Stimulated activated CD8-positive, alpha-beta memory T cell treated with anti-CD3 and anti-CD28 coated beads, Interleukin-2, amount 100 ng/mL, for 48 hours (primary cell): ENCODE results near the gene SGCE.

Experiments
- DNase-seq, 2 donors: peaks; one replicate each; pipeline ENCODE4 v3.0.0-alpha.2; 2020; ENCODE audit warnings: low read depth in 2 of 2

SGCE gene

DNA sequence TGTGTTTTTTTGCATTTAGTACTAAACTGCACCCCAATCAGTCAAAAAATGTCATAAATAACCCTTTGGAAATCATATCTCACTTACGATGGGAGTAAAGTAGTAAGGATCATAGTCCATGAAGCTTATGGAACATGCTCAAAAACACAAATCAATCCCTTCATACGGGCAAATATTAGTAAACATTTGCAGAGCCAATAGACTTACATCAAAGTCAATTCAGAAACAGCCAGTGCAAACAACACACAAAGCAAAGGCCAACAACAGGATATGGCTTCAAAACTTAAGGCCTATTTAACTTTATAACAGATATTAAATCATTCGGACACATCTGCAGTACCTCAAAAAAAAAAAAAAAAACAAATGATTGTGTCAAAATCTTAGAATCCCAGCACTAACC lies 32.1 kb downstream of the SGCE start:
- DNase-seq: no peak

DNA sequence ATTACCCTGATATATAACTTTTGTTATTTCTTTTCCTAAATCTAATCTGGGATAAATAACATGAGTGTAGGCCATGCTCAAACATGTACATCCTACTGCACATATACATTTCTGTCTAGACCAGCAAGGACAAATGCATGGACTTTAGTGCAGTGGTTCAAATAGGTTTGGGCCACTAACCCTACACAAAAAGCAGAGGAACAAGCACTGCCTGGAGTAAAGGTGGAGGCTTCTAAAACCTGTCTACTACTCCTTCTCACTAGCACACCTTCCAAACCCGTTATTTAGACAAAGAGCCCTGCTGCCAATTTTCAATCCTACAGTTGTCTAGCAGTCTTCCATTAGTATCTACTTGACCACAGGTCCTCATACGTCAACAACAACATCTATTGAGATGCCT lies 34.8 kb downstream of the SGCE start:
- no peak for DNase-seq

DNA sequence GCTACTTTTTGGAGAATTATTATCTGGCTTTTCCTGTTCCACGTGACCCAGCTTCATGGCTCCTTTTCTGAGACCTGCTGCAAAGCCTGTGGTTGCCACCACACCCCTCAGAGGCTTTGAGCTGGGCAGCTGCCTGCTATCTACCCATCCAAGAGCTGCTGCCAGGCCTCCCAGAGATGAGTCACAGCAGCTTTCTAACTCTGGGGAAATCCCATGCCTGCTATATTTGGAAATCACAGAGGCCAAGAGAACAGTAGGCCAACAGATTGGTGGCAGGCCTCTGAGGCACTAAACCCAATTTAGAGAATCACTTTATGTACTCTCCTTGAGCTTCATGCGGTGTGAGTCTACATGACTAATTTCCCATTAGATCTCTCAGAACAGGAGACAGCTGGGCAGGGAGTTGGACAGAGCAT lies 35.2 kb downstream of the SGCE start:
- DNase-seq: peak; percentile 37 to 43

DNA sequence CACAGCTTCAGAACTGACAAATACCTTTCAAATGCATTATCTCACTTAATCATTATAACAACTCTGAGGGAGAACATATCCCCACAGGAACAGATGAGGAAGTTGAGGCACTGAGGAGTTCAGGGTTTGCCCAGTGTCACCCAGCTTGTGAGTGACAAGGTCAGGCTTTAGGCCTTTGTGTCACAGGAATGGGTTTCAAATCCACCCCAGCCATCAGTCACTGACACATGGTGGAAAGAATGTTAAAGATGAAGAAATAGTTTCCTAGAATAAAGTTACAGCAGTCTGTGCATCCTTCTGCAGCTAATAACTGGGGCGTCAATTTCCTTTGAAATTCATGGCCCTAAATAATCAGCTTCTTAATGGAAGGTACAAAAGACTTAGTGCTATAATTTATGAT lies 37.8 kb downstream of the SGCE start:
- no peak for DNase-seq

DNA sequence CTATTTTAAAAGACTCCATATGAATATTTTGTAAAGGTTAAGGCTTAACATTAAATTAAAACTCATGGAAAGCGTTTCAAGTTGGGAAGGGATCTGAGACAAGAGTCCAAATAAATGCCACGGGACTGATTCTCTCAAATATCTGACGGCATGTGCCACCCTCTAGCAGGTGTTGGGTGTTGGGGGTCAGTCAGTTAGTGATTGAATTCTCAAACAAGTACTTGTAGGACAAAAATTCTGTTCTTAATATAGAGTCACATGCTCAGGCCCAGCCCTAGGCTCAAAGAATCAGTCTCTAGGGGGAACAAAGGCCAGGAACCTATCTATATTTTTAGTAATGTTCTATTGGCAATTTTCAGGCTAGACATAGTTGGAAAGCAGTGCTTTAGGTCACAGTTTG lies 39.1 kb downstream of the SGCE start:
- no peak for DNase-seq

DNA sequence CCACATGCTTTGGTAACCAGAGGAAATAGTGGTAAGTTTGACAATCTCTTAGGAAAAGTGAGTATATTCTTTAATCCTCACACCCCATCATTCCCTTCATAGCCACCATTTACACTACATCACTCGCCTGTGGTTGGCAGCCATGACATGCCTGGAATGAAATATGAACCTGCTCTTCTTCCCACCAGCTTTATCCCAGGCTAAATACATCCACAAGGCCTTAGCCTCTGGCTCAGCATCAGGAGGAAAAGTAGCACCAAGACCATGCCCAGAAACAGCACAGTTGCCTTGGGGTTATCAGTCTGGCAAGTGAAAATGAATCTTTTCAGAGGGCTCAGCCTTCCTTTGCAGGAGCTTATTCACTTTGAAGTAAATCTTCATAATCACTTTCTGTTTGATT lies 40.3 kb downstream of the SGCE start:
- no peak for DNase-seq

DNA sequence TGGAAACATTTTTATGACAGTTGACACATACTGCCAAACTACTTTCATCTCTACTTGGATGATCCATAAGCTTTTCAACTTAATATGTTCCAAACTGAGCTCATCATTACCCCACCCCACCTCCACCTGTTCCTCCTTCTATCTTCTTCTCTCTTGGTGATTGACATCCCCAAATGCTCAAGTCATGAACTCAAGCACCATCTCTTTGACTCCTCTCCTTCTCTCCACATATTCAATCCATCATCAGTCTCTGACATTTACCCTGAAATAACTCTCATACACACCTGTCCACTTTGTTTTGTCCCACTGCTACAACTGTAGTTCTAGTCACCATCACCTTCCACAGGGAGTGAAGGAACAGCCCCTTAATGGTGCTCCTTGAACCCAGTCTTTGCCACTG lies 43.3 kb downstream of the SGCE start:
- DNase-seq: no peak

DNA sequence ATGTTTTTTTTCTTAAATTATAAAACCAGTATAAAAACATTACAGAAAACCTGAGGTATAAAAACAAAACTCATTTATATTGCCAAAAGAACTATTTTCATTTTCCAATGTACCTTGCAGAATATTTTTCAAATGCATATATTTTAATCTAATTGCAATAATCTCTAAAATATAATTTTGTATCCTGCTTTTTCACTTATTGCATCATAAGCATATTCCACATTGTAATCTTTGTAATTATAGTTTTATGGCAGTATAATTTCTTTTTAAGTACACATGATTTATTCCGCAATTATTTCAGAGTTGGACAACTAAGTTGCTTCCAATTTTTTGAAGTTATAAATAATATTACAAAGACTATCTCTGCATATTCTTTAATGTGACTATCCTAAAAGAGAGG lies 43.7 kb downstream of the SGCE start:
- no peak for DNase-seq

DNA sequence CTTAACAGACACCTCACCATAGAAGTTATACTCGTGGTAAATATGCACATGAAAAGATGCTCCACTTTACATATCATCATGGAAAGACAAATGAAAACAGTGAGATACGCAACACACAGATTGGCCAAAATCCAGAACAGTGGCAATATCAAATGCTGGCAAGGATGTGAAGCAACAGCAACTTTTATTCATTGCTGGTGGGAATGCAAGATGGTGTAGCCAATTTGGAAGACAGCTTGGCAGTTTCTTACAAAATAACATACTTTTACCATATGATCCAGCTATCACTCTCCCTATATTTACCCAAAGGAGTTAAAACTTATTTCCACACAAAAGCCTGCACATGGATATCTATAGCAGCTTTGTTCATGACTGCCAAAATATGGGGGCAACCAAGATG lies 46.4 kb downstream of the SGCE start:
- no peak for DNase-seq

DNA sequence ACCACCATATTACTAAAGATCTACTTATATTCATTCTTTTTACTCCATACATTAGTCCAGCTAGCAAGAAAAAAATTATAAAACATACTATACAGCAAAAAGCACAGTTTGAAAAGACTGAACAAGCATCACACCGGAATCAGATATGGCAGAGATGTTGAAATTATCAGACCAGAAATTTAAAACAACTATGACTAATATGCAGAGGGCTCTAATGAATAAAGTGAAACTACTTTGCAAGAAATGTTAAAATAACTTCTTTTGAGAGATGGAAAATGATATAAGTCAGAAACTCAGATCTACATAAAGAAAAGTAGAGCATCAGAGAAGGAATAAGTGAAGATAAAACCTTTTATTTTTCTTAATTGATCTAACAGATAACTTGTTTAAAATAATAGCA lies 50.9 kb downstream of the SGCE start:
- DNase-seq: no peak

DNA sequence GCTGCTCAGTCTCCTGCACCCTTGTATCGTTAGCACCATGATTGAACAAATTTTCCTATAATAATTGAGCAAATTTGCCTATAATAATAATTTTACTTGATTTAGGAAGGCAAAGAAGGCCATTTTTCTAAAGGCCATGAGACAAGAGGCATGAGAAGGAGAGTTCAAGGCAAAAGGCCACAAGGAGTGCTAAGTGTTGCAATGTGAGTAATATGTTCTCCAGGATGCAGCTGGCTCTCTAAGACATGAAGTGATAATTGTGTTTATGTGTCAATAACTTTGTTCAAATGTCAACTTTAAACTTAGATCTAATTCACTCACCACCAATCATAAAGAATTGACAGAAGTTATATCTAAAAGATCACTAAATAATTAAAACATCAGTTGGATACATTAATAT lies 53.8 kb downstream of the SGCE start:
- DNase-seq: no peak

DNA sequence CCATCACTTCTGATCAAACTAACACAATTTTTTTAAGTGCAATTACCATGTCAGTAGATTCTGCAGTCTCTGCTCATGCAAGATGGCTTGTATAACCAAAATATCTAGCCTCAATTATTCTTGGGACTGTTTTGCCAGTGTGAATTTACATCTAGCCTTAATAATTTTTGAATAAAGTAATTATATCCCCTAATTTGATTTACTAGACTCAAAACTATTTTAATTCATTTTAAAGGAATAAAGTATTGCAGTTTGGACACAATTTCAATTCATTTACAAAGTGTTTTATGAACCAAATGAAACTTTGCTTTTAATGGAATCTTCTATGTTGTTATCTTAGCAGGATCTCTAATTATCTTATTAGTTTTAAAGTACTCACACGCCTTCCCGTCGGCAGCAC lies 55.7 kb downstream of the SGCE start:
- no peak for DNase-seq

DNA sequence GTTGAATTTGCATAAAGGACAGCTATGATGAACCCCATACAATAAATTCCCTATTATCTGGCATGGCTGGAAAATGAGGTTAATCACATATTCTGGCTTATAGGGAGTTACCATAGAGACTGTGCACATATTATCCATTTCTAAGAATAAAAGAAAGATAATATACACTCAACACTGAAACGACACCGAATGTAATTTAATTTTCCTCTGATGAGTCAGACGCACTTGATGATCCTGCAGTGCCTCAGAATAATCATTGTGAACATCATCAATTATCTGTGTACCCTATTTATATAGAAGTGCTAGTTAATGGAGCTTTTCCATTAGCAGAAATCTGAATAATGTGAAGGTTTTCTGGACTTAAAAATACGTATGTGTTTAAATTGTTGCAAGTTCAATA lies 60.2 kb downstream of the SGCE start:
- no peak for DNase-seq

DNA sequence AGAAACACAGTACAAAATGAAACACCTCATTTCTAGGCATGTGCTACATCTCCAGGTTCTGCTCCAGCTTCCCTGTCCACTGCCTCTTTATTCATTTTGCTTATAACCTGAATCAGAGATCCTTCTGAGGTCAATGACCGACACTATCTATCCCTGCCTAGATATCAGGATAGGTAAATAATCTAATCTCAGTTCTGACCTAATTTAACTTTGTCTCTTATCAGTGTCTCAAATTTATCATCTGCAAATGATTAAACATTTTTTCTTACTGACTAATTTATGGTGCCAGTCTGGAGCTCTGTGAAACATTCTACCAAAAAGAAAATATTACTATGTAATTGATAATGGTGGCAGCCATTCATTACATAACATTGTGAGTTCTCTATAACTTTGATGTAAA lies 61.1 kb downstream of the SGCE start:
- no peak for DNase-seq

DNA sequence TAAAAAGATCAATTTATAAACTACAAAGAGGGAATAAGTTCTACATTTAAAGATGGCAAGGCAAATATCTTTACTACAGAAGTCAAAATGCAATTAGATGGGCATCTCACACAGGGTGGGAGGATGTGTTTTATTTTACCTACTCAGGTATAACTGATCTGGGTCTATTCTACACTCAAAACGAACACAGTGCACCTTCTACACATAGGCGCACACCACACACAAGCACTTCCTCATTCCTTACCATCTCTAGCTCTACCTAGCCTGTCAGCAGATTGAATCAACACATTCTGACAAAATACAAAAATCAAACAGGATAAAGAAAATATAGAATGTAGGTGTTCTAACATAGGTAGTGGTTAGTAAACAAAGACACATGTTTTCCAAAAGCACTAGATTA lies 64.8 kb downstream of the SGCE start:
- DNase-seq: no peak

DNA sequence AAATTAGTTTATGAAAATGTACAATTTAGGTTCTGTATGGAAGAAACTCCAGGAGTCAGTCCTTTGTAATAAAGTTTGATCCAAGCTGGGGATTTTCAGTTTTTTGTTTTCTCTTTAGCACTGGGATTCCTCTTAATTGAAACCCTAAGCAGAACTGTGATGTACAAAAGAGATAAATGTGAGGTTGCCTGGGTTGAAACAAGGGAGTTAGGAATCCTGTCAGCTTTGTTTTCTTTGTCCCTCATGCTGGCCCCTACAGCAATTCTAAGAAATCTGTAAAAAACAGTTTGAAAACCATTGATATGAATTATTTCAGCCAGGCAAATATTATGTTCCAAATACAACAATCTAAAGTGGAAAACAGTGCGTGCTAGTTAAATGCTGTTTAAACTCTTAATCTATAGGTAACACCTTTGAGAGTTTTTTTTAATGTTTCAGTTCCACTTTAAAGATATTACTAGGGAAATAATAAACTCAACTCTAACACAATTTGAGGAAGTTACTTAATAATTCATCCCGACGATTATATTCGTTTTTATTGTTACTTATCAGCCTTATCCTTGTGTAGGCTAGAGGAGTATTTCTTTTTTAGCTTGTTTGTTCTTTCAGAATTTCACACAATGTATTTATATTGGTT lies 65.3 kb downstream of the SGCE start:
- no peak for DNase-seq

DNA sequence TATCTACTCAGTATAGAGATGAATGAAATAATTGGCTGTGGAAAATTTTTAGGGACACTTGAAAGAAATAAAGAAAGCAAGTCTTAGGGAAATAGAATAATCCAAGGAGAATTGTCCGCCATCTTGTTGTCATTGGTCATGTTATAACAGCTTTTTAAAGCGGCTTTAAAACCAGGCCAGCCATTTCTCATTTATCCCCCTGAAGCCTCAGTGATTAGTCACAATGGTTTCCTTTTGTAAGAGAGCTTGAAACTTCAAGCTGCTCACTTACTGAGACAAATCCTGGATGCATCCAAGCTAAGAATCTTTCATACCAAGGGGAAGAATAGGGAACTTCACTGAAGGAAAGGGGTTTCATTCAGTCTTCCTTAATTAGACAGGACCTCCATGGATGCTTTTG lies 67.9 kb downstream of the SGCE start:
- DNase-seq: no peak

DNA sequence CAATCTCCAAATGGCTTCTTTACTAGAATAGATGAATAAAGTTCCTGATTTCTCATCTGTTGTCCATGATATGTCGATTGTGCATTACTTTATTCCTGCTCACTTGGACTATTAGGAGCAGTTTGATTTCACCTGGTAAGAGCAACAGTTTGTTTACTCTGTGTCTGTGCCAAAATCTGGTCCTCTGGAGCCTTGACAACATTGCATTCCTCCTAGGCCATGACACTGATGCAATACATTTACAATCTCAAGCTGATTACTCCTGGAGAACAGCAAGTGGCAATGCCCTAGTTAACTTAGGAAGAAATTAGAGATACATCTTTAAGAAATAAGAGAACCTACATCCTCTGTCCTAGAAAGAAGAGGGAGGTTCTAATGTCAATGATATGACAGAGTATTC lies 71.8 kb downstream of the SGCE start:
- no peak for DNase-seq

DNA sequence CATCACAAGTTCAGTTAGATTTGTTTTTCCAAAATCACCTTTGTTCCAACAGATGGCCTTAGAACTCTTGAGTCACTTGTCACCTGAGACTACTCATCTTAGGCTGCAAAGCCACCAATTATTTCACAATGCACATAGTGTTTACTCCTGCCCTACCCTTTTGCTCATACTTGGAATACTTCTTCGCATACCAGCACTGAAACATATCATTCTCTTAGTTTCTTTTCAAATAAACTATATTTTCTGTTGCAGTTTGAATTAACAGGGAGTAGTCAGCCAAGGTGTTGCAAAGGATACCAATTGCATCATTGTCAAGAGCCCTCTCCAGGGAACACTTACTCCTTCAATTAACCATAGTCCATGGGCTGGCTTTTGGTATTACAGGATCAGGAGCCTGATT lies 75.3 kb downstream of the SGCE start:
- no peak for DNase-seq

DNA sequence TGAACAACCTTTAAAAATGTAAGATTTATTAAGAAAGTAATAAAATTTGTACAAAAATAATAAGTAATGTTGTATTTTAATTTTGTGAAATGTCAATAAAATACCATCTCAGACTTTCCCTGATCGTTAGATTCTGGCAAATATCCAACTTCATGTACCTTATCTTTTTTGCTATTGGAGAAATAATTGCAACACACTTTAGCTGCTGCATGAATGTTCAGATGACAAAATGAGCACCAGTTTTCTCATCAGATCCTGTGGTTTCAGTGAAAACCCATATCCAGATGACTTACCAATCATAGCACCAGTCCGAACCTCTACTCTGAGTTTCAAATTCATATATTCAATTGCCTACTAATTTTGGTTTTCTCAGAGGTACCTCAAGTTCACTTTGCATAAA lies 76.5 kb downstream of the SGCE start:
- no peak for DNase-seq

DNA sequence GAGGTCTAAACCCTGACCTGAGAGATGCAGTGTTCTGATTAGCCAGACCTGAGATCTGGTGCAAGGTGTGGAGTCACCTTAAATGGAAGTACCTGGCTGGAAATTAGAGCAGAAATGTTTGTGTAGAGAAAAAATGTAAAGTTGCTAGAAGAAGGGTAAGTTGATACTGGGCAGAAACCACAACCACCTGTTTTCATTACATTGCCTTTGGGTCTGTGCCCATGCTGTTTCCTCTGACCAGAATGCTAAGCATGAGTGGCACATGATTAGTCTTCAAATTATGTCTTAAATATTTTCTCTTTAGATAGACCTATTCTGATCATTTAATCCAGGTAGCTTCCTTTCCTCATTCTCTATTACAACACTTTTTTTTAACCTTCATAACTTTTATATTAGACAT lies 77.3 kb downstream of the SGCE start:
- DNase-seq: no peak

DNA sequence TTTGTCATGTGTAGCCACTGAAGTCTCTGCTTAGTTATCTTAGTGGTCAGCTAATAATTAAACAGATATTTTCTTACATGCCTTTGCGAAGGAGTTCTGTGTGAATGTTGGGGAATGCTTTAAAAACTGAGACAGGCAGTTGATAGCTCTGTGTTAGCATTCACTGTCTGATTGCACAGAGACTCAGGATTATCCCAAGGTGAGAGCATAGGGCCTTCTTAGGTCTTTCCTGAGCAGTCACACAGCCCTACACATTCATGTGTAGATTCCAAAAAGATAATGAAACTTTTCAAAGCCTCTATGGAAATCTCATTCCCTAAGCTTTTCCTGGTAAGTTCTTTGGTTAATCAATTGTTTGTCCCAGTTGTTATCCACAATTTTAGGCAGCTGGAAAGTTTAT lies 78.6 kb downstream of the SGCE start:
- no peak for DNase-seq

DNA sequence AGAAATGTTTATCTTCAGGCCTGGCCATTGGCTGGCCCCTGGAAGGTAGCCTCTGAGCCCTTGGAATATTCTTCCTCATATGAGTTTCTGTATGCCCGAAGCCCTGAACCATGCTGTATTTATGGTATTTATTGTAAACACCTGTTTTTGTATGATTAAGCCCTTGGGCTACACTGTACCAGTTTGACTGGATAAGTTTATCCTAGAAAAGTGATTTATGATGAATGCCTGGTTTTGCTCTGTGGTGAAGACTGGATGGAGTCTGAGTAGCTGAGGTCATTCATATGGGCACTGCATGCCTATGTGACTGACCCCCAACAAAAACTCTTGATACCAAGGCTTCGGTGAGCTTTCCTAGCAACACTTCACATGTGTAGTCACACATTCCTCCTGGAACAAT lies 79.6 kb downstream of the SGCE start:
- no peak for DNase-seq

DNA sequence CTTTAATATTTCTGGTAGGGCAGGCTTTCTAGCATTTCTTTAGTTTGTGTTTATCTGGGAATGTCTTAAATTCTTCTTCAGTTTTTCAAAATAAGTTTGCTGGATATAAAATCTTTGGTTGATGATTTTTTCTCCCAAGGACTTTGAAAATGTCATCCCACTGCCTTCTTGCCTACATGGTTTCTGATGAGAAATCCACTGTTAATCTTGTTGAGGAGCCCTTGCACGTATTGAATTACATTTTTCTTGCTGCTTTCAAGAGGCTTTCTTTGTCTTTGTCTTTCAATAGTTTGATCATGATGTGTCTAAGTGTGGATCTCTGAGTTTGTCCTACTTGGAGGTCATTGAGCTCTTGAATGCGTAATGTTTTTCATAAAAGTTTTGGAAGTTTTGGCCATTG lies 80.3 kb downstream of the SGCE start:
- no peak for DNase-seq

DNA sequence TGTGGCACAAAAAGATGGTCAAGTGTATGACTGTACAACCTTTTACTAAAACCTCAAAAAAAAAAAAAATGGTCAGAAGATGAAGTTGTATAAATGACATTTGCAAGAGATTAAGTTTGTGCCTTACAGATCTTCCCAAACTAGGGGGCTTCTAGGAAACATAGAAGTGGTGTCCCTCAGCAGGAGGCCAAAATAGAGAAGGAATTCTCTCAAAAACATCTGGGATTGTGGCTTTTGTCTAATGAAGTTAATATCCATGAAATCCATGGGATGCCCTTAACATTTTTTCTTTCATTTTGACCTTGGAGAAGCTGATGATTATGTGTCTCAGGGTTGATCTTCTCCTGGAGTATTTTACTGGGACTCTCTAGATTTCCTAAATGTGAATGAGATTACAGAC lies 84.1 kb downstream of the SGCE start:
- DNase-seq: no peak
